ENCODE results near the gene ACTG2.

The ACTG2 gene

DNA sequence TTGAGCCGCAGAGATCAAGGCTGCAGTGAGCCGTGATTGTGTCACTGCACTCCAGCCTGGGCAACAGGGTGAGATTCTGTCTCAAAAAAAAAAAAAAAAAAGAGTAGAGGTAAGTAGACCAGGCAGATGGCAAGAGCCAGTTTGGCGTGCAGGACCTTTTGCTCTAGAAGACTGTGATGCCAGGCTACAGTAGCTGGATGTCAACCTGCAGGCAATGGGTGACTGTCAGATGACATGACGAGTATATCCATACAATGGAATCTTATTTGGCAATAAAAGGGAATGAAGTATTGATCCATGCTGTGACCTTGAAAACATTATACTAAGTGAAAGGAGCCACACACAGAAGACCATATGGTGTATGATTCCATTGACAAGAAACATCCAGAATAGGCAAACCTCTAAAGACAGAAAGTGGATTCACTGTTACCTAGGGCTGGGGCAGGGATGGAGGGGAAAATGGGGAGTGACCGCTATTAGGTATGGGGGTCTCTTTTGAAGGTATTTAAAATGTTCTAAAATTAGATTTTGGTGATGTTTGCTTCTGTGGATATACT lies 22.7 kb downstream of the ACTG2 start:
- DNase-seq: no peak

DNA sequence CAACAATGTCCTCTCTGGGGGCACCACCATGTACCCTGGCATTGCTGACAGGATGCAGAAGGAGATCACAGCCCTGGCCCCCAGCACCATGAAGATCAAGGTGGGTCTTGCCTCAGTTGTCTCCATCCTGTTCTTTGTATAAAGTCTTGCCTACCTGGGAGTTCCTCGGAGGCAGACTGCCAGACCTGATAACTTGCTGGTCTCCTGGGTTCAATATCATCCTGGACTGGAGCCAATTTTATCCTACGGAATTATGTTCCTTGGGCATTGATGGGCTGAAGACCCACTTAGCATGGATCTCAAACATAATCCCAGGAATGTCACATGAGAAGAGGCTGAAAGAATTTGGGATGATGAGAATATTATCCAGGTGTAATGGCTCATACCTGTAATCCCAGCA lies 23.9 kb downstream of the ACTG2 start:
- no peak for DNase-seq

DNA sequence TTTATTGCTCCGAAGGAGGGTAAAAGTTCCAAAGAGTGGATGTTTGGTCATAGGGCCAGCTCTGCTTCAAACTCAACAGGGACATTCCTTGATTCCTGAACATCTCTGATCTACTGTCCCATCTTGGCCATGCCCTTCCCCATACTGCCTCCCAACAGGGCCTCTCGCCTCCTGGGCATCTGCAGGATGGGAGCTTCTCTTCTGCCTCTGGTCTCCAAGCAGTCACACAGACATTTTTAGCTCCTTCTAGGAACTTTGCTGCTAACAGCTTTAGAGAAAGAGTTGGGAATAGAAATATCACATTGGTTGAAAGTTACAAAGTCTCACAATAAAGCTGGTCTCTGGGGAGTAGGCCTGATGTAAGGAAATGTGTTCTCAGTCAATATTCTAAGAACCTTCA lies 24.5 kb downstream of the ACTG2 start:
- no peak for DNase-seq

DNA sequence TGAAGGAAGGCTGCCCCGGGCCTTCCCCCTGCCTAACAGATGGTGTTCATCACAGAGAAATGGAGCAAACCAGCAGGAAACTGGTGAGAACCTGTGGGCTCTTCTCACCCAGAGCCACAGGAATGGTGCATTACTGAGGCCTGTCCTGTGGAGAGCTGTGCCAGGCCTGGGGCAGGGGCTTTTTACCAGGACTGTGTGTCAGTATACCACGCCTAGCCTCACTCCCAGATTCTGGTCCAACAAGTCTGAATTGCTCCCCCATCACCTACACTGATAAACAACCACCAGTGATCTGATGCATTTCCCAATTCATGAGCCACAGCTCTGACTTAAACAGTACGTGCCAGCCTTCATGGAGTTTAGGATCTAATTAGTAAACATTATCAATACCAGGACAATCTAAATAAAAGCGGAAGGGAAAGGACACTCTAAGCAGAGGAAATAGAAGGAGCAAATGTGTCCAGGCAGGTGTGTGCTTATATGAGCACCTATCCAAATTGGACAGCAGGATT lies 24.9 kb downstream of the ACTG2 start:
- DNase-seq: no peak

DNA sequence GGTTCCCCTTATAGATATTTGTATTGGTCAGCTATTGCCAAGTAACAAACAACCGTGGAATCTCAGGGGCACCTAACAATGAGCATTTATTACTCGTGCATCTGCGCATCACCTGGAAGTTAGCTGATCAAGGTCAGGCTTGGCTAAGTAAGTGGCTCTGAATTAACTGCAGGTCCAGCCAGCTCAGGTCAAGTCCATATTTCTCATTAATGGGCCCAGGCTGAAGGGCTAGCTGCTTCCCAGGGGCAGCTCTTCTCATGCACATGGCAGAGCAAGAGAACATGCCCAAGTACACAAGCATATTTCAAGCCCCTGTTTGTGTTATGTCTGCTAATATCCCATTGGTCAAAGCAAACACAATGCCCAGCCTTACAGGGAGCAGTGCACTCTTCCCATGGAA lies 26.0 kb downstream of the ACTG2 start:
- DNase-seq: no peak

DNA sequence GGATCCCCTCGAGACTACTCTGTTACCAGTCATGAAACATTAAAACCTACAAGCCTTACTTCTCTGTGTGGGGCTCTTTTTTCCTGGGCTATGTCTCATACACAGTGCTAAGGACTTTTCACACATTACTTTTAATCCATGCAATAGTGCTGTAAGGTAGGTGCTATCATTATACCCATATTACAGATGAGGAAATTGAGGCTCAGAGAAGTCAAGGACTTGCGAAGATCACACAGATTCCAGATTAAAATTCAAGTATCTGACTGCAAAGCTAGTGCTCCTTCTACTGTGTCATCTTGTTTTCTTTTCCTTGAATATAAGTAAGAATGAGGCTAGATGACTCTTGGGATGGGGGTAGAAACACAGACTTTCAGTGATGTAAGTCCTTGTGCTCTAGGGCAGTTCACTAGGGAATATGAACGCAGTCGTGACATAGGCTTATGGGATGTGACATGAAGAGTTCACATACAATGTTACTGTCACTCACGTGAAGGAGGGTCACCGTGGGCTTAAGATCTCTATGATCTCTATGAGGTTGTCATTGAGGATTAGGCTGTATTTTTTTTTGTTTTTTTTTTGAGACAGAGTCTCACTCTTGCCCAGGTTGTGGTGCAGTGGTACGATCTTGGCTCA lies 26.9 kb downstream of the ACTG2 start:
- no peak for DNase-seq

DNA sequence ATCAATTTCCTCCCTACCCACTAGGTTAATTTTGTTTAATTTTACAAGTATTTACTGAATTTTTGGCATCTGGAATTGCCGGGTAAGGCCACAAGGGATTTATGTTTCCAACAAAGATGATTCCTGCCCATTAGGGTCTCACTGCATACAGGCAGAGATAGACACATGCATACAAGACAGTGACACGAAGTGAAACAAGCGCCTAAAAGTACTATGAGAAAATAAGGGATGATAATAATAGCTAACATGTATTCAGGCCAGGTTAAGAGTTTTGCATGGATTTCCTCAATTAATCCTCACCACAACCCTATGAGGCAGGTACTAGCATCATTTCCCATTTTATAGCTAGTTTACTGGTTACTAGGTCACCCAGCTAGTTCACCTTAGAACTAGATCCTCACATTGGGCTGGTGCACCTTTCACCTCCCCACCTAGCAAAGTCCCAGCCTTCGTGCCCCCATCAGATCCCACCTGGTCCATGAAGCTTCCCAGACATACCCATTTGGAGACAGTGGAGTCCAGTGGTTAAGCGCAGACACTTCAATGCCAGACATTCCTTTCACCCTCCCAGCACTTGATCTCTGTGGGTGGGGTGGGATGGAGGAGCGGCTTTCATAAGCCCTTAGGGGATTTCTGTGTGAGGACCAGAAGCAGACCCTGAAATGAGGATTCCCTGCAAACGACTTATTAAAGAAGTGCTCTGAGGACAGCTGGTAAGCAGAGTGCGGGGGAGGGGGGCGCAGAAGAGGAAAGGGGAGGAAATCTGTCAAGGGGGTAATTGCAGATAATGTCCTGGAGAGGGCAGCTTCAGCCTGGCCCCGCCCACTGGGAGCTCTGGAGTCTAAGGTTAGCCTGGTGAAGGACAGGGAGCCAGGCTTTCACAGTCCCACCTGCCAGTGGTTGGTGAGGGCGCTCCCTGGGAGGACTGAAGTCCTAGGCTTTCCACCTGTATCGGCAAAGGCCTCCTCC lies 28.1 kb downstream of the ACTG2 start:
- DNase-seq: peak; percentile 35

DNA sequence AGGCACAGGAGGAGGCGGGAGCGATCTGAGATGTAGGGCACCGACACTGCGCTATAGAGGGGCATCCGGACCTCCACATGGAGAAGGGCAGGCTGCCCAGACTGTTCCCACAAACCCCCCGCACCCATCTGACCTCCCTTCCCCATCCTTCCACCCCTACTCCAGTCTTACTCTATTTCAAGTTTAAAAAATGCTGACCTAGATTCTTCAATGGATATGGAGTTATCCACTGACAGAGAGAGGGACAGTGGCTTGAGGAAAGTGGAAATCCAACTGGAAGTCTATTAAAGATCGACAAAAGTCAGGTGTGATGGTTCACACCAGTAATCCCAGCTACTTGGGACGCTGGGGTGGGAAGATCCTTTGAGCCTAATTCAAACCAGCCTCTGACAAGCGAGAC lies 28.8 kb downstream of the ACTG2 start:
- no peak for DNase-seq

DNA sequence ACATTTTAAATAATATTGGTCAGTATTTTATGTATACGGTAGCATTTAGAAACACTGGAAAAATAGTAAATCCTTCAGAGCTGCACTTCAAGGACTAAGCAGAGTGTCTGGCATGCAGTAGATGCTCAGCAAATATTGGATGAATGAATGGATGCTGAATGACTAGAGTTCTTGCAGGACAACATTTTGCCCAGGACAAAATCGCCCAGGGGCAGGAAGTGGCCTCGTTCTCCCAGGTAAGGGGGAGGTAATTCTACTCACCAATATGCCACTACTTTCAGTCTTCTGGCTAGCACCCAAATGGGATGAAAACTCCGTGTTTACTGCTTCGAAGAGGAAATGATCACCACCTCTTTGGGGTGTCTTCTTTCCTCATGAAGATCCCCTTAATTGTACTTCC lies 29.9 kb downstream of the ACTG2 start:
- DNase-seq: no peak

DNA sequence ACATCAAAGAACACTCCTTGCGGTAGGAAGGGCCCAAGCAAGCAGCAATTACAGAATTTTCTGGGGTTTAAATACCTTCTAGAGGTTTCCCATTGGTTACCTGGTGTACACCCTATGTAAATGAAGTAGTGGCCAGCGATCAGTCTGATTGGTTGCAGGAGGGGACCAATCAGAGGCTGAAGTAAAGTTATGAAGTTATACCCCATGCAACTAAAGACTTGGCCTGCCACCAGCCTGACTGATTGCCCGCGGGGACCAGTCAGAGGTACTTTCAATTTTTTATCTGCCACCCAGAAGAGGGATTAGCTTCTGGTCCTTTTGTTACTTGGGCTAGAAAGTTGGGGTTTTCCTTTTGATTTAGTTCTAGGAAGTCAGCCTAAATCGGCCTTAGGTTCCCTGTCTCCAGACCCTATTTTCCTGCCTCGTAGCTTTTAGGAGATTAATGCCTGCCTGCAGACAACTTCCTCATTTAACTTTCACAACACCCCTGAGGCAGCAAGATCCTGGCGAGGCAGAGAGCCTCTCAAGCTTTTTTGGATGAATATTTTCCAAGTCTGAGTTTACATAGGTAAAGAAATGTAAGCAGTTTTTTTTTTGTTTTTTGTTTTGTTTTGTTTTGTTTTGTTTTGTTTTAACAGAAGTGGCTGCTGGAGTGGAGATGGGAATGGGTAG lies 32.4 kb downstream of the ACTG2 start:
- DNase-seq: no peak

DNA sequence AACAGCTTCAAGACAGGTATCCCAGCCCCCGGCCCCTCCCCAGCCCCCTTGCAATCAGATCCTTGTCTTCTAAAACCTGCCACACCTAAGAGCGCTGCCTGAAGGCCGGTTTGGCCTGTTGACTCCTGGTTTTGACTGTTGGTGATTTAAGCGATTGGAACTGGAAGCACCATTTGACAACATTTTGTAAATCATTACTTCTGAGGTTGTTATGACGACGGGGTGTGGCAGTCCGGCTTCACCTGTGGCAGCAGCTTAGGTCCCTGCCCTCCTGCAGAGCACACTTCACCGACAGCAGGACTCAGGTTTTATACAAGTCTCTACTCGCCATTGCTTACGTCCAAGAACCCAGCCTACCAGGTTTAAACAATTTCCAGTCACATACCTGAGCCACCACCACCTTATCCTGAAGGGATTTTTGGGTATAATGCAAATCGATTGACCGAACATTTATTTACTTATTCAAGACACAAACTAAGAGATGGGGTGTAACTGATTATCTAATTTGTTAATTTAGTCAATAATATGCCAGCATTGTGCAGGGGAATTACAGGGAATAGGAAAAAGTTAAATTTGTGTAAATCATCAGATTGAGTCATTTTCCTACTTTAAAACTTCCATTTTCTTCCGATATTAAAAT lies 33.2 kb downstream of the ACTG2 start:
- no peak for DNase-seq

DNA sequence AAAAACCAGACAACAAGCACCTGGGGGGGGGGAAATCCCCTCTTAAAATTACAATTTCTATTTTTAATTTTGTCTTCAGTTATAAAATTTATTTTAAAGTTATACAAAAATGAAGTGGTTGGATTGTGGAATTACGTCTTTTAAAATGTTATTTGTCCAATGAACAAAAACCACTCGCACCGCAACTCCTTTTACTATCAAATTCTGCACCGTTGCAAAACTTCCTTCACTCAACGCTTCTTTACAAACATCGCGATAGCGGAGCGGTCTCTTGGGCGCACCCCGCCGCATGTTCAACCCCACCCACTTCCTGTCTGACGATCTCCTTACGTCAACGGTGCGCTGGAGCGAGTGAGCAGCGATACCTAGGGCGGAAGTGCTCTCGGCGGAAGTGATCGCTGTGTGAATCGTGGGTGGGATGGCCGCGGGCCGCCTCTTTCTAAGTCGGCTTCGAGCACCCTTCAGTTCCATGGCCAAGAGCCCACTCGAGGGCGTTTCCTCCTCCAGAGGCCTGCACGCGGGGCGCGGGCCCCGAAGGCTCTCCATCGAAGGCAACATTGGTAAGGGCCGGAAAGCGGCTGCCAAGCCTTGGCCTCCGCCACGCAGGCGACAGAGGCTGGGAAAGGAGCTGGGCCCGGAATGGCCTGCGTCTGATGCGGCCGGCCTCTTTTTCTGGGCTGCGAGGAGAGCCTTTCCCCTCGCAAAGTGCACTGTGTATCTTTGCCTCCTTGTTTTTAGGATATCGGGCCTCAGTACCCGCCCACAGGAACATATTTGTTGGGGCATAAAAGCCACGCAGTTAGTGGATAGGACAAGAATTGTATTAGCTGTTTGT lies 33.9 kb downstream of the ACTG2 start, which contains the start of gene DGUOK:
Gene DGUOK (plus strand): TSS at position 388 of the 835 bp plus-strand sequence. CDS start 31 bp downstream, at position 419.
- DNase-seq: peak; percentile 96

DNA sequence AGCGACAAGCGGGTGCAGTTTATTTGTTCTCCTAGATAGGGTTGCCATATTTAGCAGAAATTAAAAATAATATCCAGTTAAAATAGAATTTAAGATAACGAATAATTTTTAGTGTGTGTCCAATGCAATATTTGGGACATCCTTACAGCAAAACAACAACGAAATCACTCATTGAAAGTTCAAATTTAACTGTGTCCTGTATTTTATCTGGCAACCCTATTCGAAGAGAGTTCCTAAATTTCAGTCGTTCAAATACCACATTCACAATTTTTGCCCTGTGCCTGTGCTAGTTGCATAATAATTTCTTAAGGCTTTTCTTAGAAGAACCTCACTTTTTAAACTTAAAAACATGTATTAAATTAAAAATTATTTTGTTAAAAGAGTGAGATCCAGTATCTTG lies 34.5 kb downstream of the ACTG2 start:
- no peak for DNase-seq

DNA sequence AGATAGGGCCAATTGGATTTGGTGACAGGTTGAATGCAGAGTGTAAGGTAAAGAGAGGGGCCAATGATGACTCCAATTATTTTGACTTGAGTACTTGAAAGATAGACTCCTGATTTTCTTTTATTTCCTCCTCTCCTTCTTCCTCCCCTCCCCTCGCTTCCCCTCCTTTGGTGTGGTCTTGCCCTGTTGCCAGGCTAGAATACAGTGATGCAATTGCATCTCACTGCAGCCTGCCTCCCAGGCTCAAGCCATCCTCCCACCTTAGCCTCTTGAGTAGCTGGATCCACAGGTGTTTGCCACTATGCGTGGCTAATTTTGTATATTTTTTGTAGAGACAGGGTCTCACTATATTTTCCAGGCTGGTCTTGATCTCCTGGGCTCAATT lies 36.1 kb downstream of the ACTG2 start:
- DNase-seq: no peak

DNA sequence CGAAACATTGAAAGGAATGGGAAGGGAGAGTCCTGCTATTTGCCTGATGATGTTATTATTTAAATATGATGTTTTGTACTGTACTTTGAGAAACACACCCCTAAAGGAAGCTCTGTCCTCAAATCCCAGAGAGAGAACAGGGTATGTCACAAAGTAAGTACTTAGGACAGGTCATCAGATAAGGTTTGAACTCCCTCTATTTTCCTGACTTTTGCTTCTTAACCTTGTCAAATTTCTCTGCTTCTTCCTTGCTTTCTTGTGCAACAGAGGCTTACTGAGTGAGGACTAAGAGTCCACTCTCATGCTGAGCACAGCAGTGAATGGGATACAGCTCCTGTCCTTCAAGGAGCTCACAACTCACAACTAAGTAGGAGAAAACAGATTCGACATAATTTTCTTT lies 37.6 kb downstream of the ACTG2 start:
- DNase-seq: no peak

DNA sequence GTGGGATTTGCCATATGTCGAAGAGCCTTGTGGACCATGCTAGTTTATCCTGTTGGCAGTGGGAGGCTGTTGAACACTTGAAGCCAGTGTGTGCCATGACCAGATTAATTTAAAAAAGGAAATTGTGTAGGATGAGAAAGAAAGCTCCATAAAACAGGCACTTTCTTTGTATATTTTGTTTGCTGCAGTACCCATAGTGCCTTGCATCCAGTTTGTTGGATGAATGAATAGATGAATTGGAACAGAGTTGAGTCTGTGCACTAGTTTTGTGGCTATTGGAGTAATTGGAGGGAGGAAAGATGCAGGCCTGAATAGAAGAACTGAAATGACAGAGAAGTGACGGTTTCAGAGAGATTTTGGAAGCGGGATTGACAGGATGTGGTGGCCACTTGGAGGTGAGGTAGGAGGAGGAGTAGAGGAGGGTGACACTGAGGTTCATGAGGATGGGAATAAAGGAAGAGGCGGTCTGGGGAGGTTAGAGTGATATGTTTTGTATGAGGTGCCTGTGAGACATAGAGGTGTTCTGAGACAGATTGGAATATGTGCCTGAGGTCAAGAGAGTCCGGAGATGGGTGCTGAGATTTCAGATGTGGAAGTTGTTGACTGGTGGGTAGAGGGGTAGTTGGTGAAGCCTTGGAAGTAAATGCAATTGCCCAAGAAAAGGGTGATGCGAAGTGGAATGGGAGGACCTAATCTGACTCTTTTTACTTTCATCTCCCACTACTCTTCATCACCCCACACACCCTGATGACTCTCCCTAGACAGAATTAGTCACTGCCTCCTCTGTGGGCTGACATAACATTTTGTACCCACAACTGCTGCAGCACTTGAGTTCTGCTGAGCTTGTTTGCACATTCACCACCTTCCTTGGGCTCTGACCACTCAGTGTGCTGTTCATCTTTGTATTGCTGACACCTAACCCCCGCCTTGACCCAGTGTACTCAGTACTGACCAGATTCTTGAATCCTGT lies 39.0 kb downstream of the ACTG2 start:
- no peak for DNase-seq

DNA sequence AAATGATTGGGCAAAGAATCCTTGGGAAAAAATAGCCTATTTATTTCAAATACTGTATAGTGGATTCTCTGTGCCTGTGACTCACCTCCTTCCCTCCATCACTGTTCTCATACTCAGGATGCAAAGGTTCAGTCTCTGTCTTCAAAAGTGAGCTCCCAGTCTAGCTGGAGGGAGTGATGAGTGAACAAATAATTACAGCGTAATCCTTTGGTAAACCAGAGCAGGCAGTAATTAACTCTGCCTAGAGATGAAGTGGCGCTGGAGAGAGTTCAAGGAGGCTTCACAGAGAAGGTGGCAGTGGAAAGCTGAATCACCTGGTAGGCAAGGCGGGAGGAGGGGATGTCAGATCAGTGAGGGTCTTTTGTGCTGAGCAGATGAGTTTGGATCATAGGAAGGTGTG lies 40.4 kb downstream of the ACTG2 start:
- no peak for DNase-seq

DNA sequence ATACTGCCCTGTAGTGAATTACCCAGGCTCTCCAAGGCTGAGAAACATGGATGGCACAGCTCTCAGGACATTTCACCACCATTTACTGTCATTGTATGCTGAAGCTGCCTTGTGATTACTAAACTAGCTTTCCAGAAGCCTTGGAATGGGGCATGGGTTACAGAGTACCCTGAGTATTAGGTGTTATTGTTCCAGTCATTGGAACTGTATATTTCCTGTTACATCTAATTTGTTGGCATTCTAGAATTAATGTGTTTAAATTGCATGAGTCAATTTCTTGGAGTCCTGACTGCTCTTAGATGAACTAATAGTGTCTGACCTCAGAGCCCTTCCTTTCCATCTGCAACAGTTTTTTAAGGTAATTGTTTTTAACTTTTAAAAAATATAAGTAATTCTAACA lies 42.8 kb downstream of the ACTG2 start:
- no peak for DNase-seq

DNA sequence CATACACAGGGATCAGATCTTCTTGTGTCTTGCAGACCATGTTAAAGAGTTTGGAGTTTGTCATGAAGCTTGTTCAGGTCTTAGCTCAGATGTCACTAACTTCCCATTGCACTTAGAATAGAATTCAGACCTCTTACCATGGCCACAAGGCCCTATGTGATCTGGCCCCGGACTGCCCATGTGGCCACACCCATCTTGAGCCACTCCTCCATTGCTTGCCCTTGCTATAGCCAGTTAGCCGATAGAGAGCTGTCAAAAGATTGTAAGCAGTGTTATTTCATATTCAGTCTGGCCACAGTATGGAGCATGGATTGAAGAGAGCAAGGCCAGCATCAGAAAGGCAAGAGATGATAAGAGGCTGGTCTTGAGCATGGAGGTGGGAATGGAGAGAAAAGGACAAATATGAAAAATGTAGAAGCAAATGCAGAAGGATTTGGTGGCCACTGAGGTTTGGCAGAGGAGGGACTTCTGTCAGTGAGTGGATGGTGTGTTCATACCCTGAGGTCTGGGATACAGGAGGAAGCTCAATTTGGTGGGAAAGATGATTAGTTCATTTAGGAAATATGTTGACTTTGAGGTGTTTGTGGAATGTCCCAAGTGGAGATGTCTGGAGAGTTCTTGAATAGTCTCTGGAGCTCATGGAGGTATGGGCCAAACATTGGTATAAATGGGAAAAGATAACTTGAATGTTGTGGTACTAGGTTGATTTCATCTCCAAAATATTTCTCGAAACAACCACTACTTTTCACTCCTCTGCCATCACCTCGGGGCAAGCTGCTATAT lies 44.5 kb downstream of the ACTG2 start:
- DNase-seq: no peak

DNA sequence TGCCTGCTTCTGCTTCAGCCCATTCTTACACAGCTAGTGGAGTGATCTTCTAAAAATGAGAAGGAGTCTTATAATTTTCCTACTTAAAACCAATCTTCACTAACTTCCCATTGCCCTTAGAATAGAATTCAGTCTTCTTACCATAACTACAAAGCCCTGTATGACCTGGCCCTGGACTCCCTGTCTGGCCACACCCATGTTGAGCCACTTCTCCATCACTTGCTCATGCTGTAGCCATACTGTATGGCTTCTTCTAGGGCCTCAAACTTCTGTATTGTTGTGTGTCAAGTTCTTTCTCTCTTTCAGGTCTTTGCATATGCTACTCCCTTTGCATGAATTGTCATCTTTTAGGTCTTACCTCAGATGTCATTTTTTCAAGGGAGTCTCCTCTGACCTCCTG lies 45.1 kb downstream of the ACTG2 start:
- no peak for DNase-seq
